SK-N-SH (cell line): ENCODE measurements around the gene HCST. TPM values are rescaled to one million over a fixed set of nuclear protein-coding genes. Genes with fewer than 3 reads are reported as not detected.

Source experiments
- CTCF ChIA-PET: fragments of 300-600, 350-600 bp; formaldehyde crosslinking; extraction: SDS; loops from one replicate; lab custom pipeline; 2021; lab: Yijun Ruan, JAX
- POLR2A ChIA-PET: fragments of 350-600 bp; sonication (Branson Sonifier 250); formaldehyde crosslinking; extraction: SDS; loops from one replicate; lab custom pipeline; 2020; ENCODE audit warnings: antibody characterized with exemption, inconsistent platforms; lab: Yijun Ruan, JAX
- DNase-seq: peaks from one replicate; pipeline ENCODE4 v3.0.0; 2012
- H2AFZ ChIP-seq: fragments of 200-600 bp; sonication (generic); 2 replicates; pipeline ENCODE4 v1.8.1; 2016; ENCODE audit warnings: antibody characterized with exemption, mild to moderate bottlenecking, low read depth
- H3F3A ChIP-seq: fragments of 200-600 bp; sonication (generic); replicated peaks from 2 replicates; pipeline ENCODE3; 2016; ENCODE audit warnings: antibody characterized with exemption, mild to moderate bottlenecking; ENCODE audit not compliant: insufficient read depth
- H3K27ac ChIP-seq, 2 experiments: fragments of 200-500 bp in 1 of 2; fragments of 200-600 bp in 1 of 2; sonication (Bioruptor generic) in 1 of 2; sonication (generic), shearing (Covaris generic) in 1 of 2; 2 replicates each; pipeline versions ENCODE4 v1.5.1 to v1.6.1; 2014 to 2016; ENCODE audit warnings: low read depth in 2 of 2, inconsistent platforms in 1 of 2, low read length in 1 of 2, mild to moderate bottlenecking in 1 of 2, mixed read lengths in 1 of 2
- H3K27me3 ChIP-seq: fragments of 200-600 bp; sonication (generic), shearing (Covaris generic); 2 replicates; pipeline ENCODE4 v1.6.1; 2016; ENCODE audit warnings: mixed run types; ENCODE audit not compliant: insufficient read depth
- H3K36me3 ChIP-seq, 2 experiments: fragments of 200-500 bp in 1 of 2; fragments of 200-600 bp in 1 of 2; sonication (Bioruptor generic) in 1 of 2; sonication (generic) in 1 of 2; replicated peaks in 1 of 2; 2 replicates each; pipeline versions ENCODE3 to v1.5.1; 2014 to 2016; ENCODE audit warnings: low read length in 1 of 2, mild to moderate bottlenecking in 1 of 2; ENCODE audit not compliant: insufficient read depth in 2 of 2, control insufficient read depth in 1 of 2
- H3K4me1 ChIP-seq, 2 experiments: fragments of 200-500 bp in 1 of 2; fragments of 200-600 bp in 1 of 2; sonication (Bioruptor generic) in 1 of 2; sonication (generic), shearing (Covaris generic) in 1 of 2; 2 replicates each; pipeline versions ENCODE4 v1.5.1 to v1.6.1; 2014 to 2016; ENCODE audit warnings: low read depth in 1 of 2, low read length in 1 of 2, mixed run types in 1 of 2; ENCODE audit not compliant: insufficient read depth in 2 of 2, control insufficient read depth in 1 of 2
- H3K4me2 ChIP-seq: fragments of 200-600 bp; sonication (generic), shearing (Covaris generic); 2 replicates; pipeline ENCODE4 v1.6.1; 2017; ENCODE audit warnings: mixed run types
- H3K4me3 ChIP-seq, 2 experiments: fragments of 200-500 bp in 1 of 2; fragments of 200-600 bp in 1 of 2; sonication (Bioruptor generic) in 1 of 2; sonication (generic), shearing (Covaris generic) in 1 of 2; 2 replicates each; pipeline versions ENCODE4 v1.5.1 to v1.8.1; 2014 to 2016; ENCODE audit warnings: low read depth in 2 of 2, inconsistent platforms in 1 of 2, low read length in 1 of 2, mild to moderate bottlenecking in 1 of 2, mixed read lengths in 1 of 2, moderate library complexity in 1 of 2
- H3K79me2 ChIP-seq: fragments of 200-600 bp; sonication (generic); 2 replicates; pipeline ENCODE4 v1.8.1; 2017; ENCODE audit warnings: mild to moderate bottlenecking; ENCODE audit not compliant: insufficient read depth
- H3K9ac ChIP-seq: fragments of 200-600 bp; sonication (generic); 2 replicates; pipeline ENCODE4 v1.6.1; 2017; ENCODE audit warnings: mixed run types
- H3K9me2 ChIP-seq: fragments of 200-600 bp; sonication (generic); 2 replicates; pipeline ENCODE4 v1.6.1; 2017; ENCODE audit warnings: mixed run types
- H3K9me3 ChIP-seq: fragments of 200-600 bp; sonication (generic); 2 replicates; pipeline ENCODE4 v1.6.1; 2017; ENCODE audit warnings: mixed run types, mild to moderate bottlenecking, moderate library complexity
- H4K20me1 ChIP-seq: fragments of 200-600 bp; sonication (generic); 2 replicates; pipeline ENCODE4 v1.6.1; 2017; ENCODE audit warnings: mild to moderate bottlenecking, mixed run types; ENCODE audit not compliant: insufficient read depth
- FOXM1 ChIP-seq: IDR thresholded peaks from 2 replicates; pipeline ENCODE4 v1.4.0; 2012; ENCODE audit warnings: low read depth, mild to moderate bottlenecking
- GATA2 ChIP-seq: sonication (generic); formaldehyde crosslinking; IDR thresholded peaks from 2 replicates; pipeline ENCODE4 v1.5.0; 2020; ENCODE audit warnings: mild to moderate bottlenecking, missing genetic modification reagents
- PBX3 ChIP-seq: IDR thresholded peaks from 2 replicates; pipeline ENCODE4; 2012
- RAD21 ChIP-seq: IDR thresholded peaks from 2 replicates; pipeline ENCODE4 v1.6.1; 2012; ENCODE audit warnings: mild to moderate bottlenecking, low read length
- RCOR1 ChIP-seq: fragments of 150-350 bp; IDR thresholded peaks from 2 replicates; pipeline ENCODE4 v1.6.1; 2017; ENCODE audit warnings: antibody characterized with exemption, low read length
- TCF12 ChIP-seq: IDR thresholded peaks from 2 replicates; pipeline ENCODE4 v1.4.0; 2012
- ZBTB33 ChIP-seq: IDR thresholded peaks from 2 replicates; pipeline ENCODE4 v1.4.0; 2012; ENCODE audit warnings: low read depth, borderline replicate concordance
- WGBS: methylation state at CpG from one replicate; pipeline ENCODE4 v1.1.6; 2017; ENCODE audit warnings: low lambda C conversion rate; 5-methylcytosine and 5-hydroxymethylcytosine counted together
- polyA plus RNA-seq, 3 experiments: library from polyadenylated mRNA; depleted of rRNA; stranded (reverse); fragments of >200 nt; gene quantifications; 2 replicates each; pipeline ENCODE4 v1.2.3, GENCODE V29; 2012

The HCST gene
- polyA plus RNA-seq, 1 of the 3 experiments (the other 2 are of a cell fraction), result 0.59 TPM

GRCh38 chr19:35907377-35907745 lies 5.0 kb downstream of the HCST start:
- TF ChIP-seq TCF12 (no peak), FOXM1 (no peak), RCOR1 (no peak)
- Histone ChIP-seq H3K4me2 (no peak overlapping the region), H3K4me1 (peaks cover 1% of the 10 kb centered on the region in 2 experiments; a peak in 2 of 4 replicates), H3F3A (no peaks in the 10 kb centered on the region), H3K9ac (no peak overlapping the region), H3K4me3 (no peak overlapping the region), H3K79me2 (no peaks in the 10 kb centered on the region), H3K27ac (no peak overlapping the region), H3K27me3 (no peaks in the 10 kb centered on the region), H3K9me2 (no peaks in the 10 kb centered on the region), H2AFZ (no peak overlapping the region), H3K36me3 (no peaks in the 10 kb centered on the region), H3K9me3 (no peaks in the 10 kb centered on the region), H4K20me1 (no peaks in the 10 kb centered on the region)
- ChIA-PET CTCF (no interaction called here), POLR2A (no interaction called here)
- 77% methylated on average over 12 of the region's 12 CpGs for WGBS
- peak; percentile 16 for DNase-seq

GRCh38 chr19:35908010-35908441 lies 5.7 kb downstream of the HCST start, which contains the start of gene TYROBP:
TSS of gene TYROBP (minus strand) at chr19:35908295. CDS start at chr19:35908228, 67 bp downstream.
- H3K4me3 ChIP-seq, result no peak within 1 kb of the TSS
- no peak within 1 kb of the TSS for H3K4me2 ChIP-seq
- no peaks in the 10 kb centered on the region for H3K9me3 ChIP-seq
- no peak within 1 kb of the TSS for H2AFZ ChIP-seq
- ChIA-PET CTCF (interaction anchor here (0.9 kb wide), 1 partner anchor 23 kb away, joined by 3 read pairs; no protein-coding TSS in a partner anchor), POLR2A (no interaction called here)
- DNase-seq, result no peak
- H3K9ac ChIP-seq, result no peak within 1 kb of the TSS
- no peaks in the 10 kb centered on the region; a peak in 2 of 4 replicates for H3K4me1 ChIP-seq
- no peaks in the 10 kb centered on the region for H3K27me3 ChIP-seq
- no peak for TF ChIP-seq PBX3
- TF ChIP-seq RAD21, result no peak
- H3K27ac ChIP-seq, result no peak within 1 kb of the TSS
- H4K20me1 ChIP-seq, result no peaks in the 10 kb centered on the region
- H3F3A ChIP-seq, result no peaks in the 10 kb centered on the region
- 89% methylated on average over 9 of the region's 9 CpGs for WGBS
- no peaks in the 10 kb centered on the region for H3K9me2 ChIP-seq
- no peaks in the 10 kb centered on the region for H3K79me2 ChIP-seq
- no peaks in the 10 kb centered on the region for H3K36me3 ChIP-seq

GRCh38 chr19:35908973-35909683 lies 6.8 kb downstream of the HCST start:
- H4K20me1 ChIP-seq, result no peaks in the 10 kb centered on the region
- no peak overlapping the region for H3K4me3 ChIP-seq
- no peak overlapping the region for H3K4me2 ChIP-seq
- no peak overlapping the region for H2AFZ ChIP-seq
- CTCF ChIA-PET, result interaction anchor here (0.9 to 1.0 kb wide), 2 partner anchors 12 to 22 kb away, joined by 3 read pairs; no protein-coding TSS in a partner anchor
- H3K4me1 ChIP-seq, result no peaks in the 10 kb centered on the region
- H3K9me2 ChIP-seq, result no peaks in the 10 kb centered on the region
- H3F3A ChIP-seq, result no peaks in the 10 kb centered on the region
- H3K79me2 ChIP-seq, result no peaks in the 10 kb centered on the region
- 78% methylated on average over 9 of the region's 10 CpGs for WGBS
- DNase-seq, result no peak
- no peak overlapping the region for H3K27ac ChIP-seq
- no peak for TF ChIP-seq ZBTB33
- TF ChIP-seq GATA2 (CRISPR knock-in tag), result no peak
- no peaks in the 10 kb centered on the region for H3K9me3 ChIP-seq
- POLR2A ChIA-PET, result no interaction called here
- H3K9ac ChIP-seq, result no peak overlapping the region
- no peaks in the 10 kb centered on the region for H3K36me3 ChIP-seq
- H3K27me3 ChIP-seq, result no peaks in the 10 kb centered on the region
